Fibroblast of lung (primary cell): ENCODE measurements around the gene MAML3. TPM values are rescaled to one million over a fixed set of nuclear protein-coding genes. Genes with fewer than 3 reads are reported as not detected.
A peak's percentile ranks its signal among the peaks of the same experiment; 100 is the strongest.

Experiments
- DNase-seq, 2 donors: peaks; one replicate each; pipeline versions ENCODE4 v3.0.0 to v3.0.0-alpha.2; 2010; ENCODE audit warnings: low read depth in 2 of 2
- H2AFZ ChIP-seq: 2 replicates; pipeline ENCODE4 v1.5.1; 2012; ENCODE audit warnings: low read length, control low read depth, inconsistent platforms
- H3K27ac ChIP-seq: 2 replicates; pipeline ENCODE4 v1.5.1; 2011; ENCODE audit warnings: low read length, control low read depth; ENCODE audit not compliant: insufficient read depth
- H3K27me3 ChIP-seq: 2 replicates; pipeline ENCODE4 v1.5.1; 2011; ENCODE audit warnings: mild to moderate bottlenecking, low read length; ENCODE audit not compliant: control insufficient read depth, insufficient read depth
- H3K36me3 ChIP-seq: 2 replicates; pipeline ENCODE4 v1.5.1; 2011; ENCODE audit warnings: low read length; ENCODE audit not compliant: control insufficient read depth, insufficient read depth
- H3K4me1 ChIP-seq: 2 replicates; pipeline ENCODE4 v1.5.1; 2011; ENCODE audit warnings: low read length; ENCODE audit not compliant: control insufficient read depth, insufficient read depth; ENCODE audit errors: extremely low read depth
- H3K4me2 ChIP-seq: 2 replicates; pipeline ENCODE4 v1.5.1; 2011; ENCODE audit warnings: low read length, control low read depth; ENCODE audit not compliant: insufficient read depth; ENCODE audit errors: extremely low read depth
- H3K4me3 ChIP-seq, 4 experiments: fragments of 200-600 bp in 1 of 4; sonication (generic) in 1 of 4; replicated peaks in 1 of 4; 2 replicates each; pipeline ENCODE4 v1.5.1; 2011 to 2016; ENCODE audit warnings: low read length in 4 of 4, low read depth in 3 of 4, mild to moderate bottlenecking in 3 of 4, control low read depth in 2 of 4, inconsistent platforms in 1 of 4, mixed read lengths in 1 of 4; ENCODE audit not compliant: insufficient read depth in 1 of 4; ENCODE audit errors: control extremely low read depth in 1 of 4
- H3K79me2 ChIP-seq: 2 replicates; pipeline ENCODE4 v1.5.1; 2012; ENCODE audit warnings: mild to moderate bottlenecking, low read length, inconsistent platforms; ENCODE audit not compliant: control insufficient read depth, insufficient read depth
- H3K9ac ChIP-seq: 2 replicates; pipeline ENCODE4 v1.5.1; 2011; ENCODE audit warnings: mild to moderate bottlenecking, low read length, control low read depth; ENCODE audit not compliant: insufficient read depth
- H3K9me3 ChIP-seq: 2 replicates; pipeline ENCODE4 v1.5.1; 2012; ENCODE audit warnings: low read depth, low read length; ENCODE audit not compliant: control insufficient read depth, insufficient read depth
- H4K20me1 ChIP-seq: 2 replicates; pipeline ENCODE4 v1.5.1; 2011; ENCODE audit warnings: low read length; ENCODE audit not compliant: control insufficient read depth, insufficient read depth; ENCODE audit errors: extremely low read depth
- CTCF ChIP-seq, 2 donors: IDR thresholded peaks in 1 of 2; conservative IDR thresholded peaks in 1 of 2; 1 replicate in 1 of 2; 2 replicates in 1 of 2; pipeline ENCODE4 v1.5.1; 2011 to 2012; ENCODE audit warnings: low read length in 2 of 2, control low read depth in 1 of 2, inconsistent platforms in 1 of 2, low read depth in 1 of 2, mild to moderate bottlenecking in 1 of 2
- EZH2 ChIP-seq: IDR thresholded peaks from 2 replicates; pipeline ENCODE4 v1.5.1; 2012; ENCODE audit warnings: low read length, control low read depth, mild to moderate bottlenecking; ENCODE audit errors: missing control alignments
- polyA plus RNA-seq, 2 donors: library from polyadenylated mRNA; depleted of rRNA in 1 of 2; stranded (reverse) in 1 of 2; unstranded in 1 of 2; fragments of >200 nt; gene quantifications; 2 replicates each; pipeline ENCODE4 v1.2.1, GENCODE V29; 2011 to 2012; ENCODE audit warnings: missing spikeins in 1 of 2
- total RNA-seq: library from RNA; depleted of rRNA; stranded (reverse); fragments of >200 nt; gene quantifications from 2 replicates; pipeline ENCODE4 v1.2.1, GENCODE V29; 2014

Gene MAML3
- total and polyA plus RNA-seq, 2 donors (not counting 1 experiment from before 2014, with no cell fraction given) = 2.0 to 2.8 TPM

- DNase-seq = peak; percentile 97 to 100
- Histone ChIP-seq H2AFZ (no peak overlapping the region), H3K9me3 (no peaks in the 10 kb centered on the region), H3K36me3 (no peaks in the 10 kb centered on the region), H3K27me3 (no peaks in the 10 kb centered on the region), H3K9ac (no peak overlapping the region), H4K20me1 (no peaks in the 10 kb centered on the region), H3K4me1 (peaks cover 34% of the 10 kb centered on the region), H3K27ac (peak overlapping the region; percentile 74), H3K4me2 (peak overlapping the region; percentile 27), H3K4me3 (no peak overlapping the region), H3K79me2 (no peaks in the 10 kb centered on the region)
- TF ChIP-seq CTCF (conservative IDR thresholded peaks at IDR 0.05 in 1 of 2, IDR thresholded peaks at IDR 0.05 in 1 of 2; ENCODE audit: low read depth in 1 of 2, low read length in 2 of 2) (no peak), EZH2 (no peak)
These were observed 58.1 kb downstream of the MAML3 start for GRCh38 chr4:140095694-140096482.

- Histone ChIP-seq H3K27ac (peak overlapping the region; percentile 74), H2AFZ (peak overlapping the region; percentile 4), H3K4me3 (no peak overlapping the region), H3K9ac (no peak overlapping the region), H3K36me3 (no peaks in the 10 kb centered on the region), H3K9me3 (no peaks in the 10 kb centered on the region), H3K79me2 (no peaks in the 10 kb centered on the region), H3K4me1 (peaks cover 32% of the 10 kb centered on the region), H3K4me2 (no peak overlapping the region), H3K27me3 (no peaks in the 10 kb centered on the region), H4K20me1 (no peaks in the 10 kb centered on the region)
- no peak for TF ChIP-seq CTCF (conservative IDR thresholded peaks at IDR 0.05 in 1 of 2, IDR thresholded peaks at IDR 0.05 in 1 of 2; ENCODE audit: low read depth in 1 of 2, low read length in 2 of 2)
- no peak for TF ChIP-seq EZH2
- peak; percentile 67 to 72 for DNase-seq
These were observed 59.3 kb downstream of the MAML3 start for GRCh38 chr4:140094438-140095420.
